Tibial artery (tissue), 4 donors: ENCODE results near the gene RASAL1.

ENCODE experiments used
- DNase-seq, 2 donors: peaks; one replicate each; pipeline ENCODE4 v3.0.0-alpha.2; 2019
- H3K27ac ChIP-seq, 2 donors: fragments of 200-600 bp; sonication (generic) in 1 of 2; 1 replicate in 1 of 2; 2 replicates in 1 of 2; pipeline ENCODE4 v1.5.1; 2018 to 2019; ENCODE audit warnings: mild to moderate bottlenecking in 1 of 2
- H3K27me3 ChIP-seq, 2 donors: fragments of 200-600 bp; sonication (generic) in 1 of 2; one replicate each; pipeline versions ENCODE4 v1.5.1 to v1.6.0; 2016 to 2019
- H3K36me3 ChIP-seq, 3 donors: fragments of 200-600 bp; sonication (generic) in 2 of 3; one replicate each; pipeline ENCODE4 v1.5.1; 2016 to 2019; ENCODE audit warnings: mild to moderate bottlenecking in 2 of 3
- H3K4me1 ChIP-seq, 4 donors: fragments of 200-600 bp; sonication (generic) in 2 of 4; 1 replicate in 3 of 4; 2 replicates in 1 of 4; pipeline ENCODE4 v1.5.1; 2016 to 2019
- H3K4me3 ChIP-seq, 2 donors: fragments of 200-600 bp; sonication (generic) in 1 of 2; 1 replicate in 1 of 2; 2 replicates in 1 of 2; pipeline ENCODE4 v1.5.1; 2018 to 2019; ENCODE audit warnings: mild to moderate bottlenecking in 2 of 2
- H3K9me3 ChIP-seq, 3 donors: fragments of 200-600 bp; sonication (generic) in 1 of 3; one replicate each; pipeline ENCODE4 v1.5.1; 2016 to 2019
- CTCF ChIP-seq, 2 experiments: fragments of 200-600 bp in 1 of 2; fragments of 450-650 bp in 1 of 2; IDR thresholded peaks; one replicate each; pipeline ENCODE4 v1.5.1; 2017 to 2019; ENCODE audit warnings: antibody characterized with exemption in 2 of 2, mild to moderate bottlenecking in 1 of 2, moderate library complexity in 1 of 2
- intact Hi-C: fragments of 100-400 bp; cut with DNase I; formaldehyde crosslinking; loops from one replicate; pipeline ENCODE4 v1.15.0; 2023; ENCODE audit warnings: low total_unique reads

RASAL1 gene

GRCh38 chr12:113109872-113110599 is 25.5 kb downstream of the RASAL1 start:
- no peak for DNase-seq
- Histone ChIP-seq H3K4me1 (no peaks in the 10 kb centered on the region), H3K9me3 (no peaks in the 10 kb centered on the region), H3K4me3 (no peak overlapping the region), H3K27ac (no peak overlapping the region), H3K36me3 (no peaks in the 10 kb centered on the region), H3K27me3 (peaks cover 0 to 49% of the 10 kb centered on the region in 2 donors)
- TF ChIP-seq CTCF (IDR thresholded peaks at IDR 0.05): no peak
- intact Hi-C loops: no loop called here

GRCh38 chr12:113109360-113109759 is 26.2 kb downstream of the RASAL1 start:
- no peak overlapping the region for H3K4me3 ChIP-seq
- no peak for DNase-seq
- H3K9me3 ChIP-seq: no peaks in the 10 kb centered on the region
- no peak overlapping the region for H3K27ac ChIP-seq
- peaks cover 0 to 47% of the 10 kb centered on the region in 2 donors for H3K27me3 ChIP-seq
- no peak for TF ChIP-seq CTCF (IDR thresholded peaks at IDR 0.05)
- intact Hi-C loops: no loop called here
- no peaks in the 10 kb centered on the region for H3K4me1 ChIP-seq
- no peaks in the 10 kb centered on the region for H3K36me3 ChIP-seq

GRCh38 chr12:113108308-113108707 is 27.3 kb downstream of the RASAL1 start:
- peaks cover 0 to 46% of the 10 kb centered on the region in 2 donors for H3K27me3 ChIP-seq
- H3K27ac ChIP-seq: no peak overlapping the region
- intact Hi-C loops: no loop called here
- no peaks in the 10 kb centered on the region for H3K9me3 ChIP-seq
- no peak for TF ChIP-seq CTCF (IDR thresholded peaks at IDR 0.05)
- DNase-seq: no peak
- H3K36me3 ChIP-seq: no peaks in the 10 kb centered on the region
- peaks cover 0 to 4% (median 1%) of the 10 kb centered on the region in 4 donors for H3K4me1 ChIP-seq
- no peak overlapping the region for H3K4me3 ChIP-seq

- peaks cover 0 to 4% (median 1%) of the 10 kb centered on the region in 4 donors for H3K4me1 ChIP-seq
- no peak overlapping the region for H3K4me3 ChIP-seq
- H3K27ac ChIP-seq: no peak overlapping the region
- no peaks in the 10 kb centered on the region for H3K36me3 ChIP-seq
- peaks cover 0 to 45% of the 10 kb centered on the region in 2 donors for H3K27me3 ChIP-seq
- TF ChIP-seq CTCF (IDR thresholded peaks at IDR 0.05): no peak
- intact Hi-C loops: no loop called here
- H3K9me3 ChIP-seq: no peaks in the 10 kb centered on the region
- no peak for DNase-seq
Measured at GRCh38 chr12:113106361-113106760, 29.2 kb downstream of the RASAL1 start.

GRCh38 chr12:113105606-113106271 is 29.8 kb downstream of the RASAL1 start:
- no peaks in the 10 kb centered on the region for H3K36me3 ChIP-seq
- no peaks in the 10 kb centered on the region for H3K9me3 ChIP-seq
- peaks cover 0 to 46% of the 10 kb centered on the region in 2 donors for H3K27me3 ChIP-seq
- TF ChIP-seq CTCF (IDR thresholded peaks at IDR 0.05): no peak
- intact Hi-C loops: no loop called here
- peaks cover 0 to 4% (median 1%) of the 10 kb centered on the region in 4 donors for H3K4me1 ChIP-seq
- DNase-seq: no peak
- no peak overlapping the region for H3K27ac ChIP-seq
- no peak overlapping the region for H3K4me3 ChIP-seq
